HepG2 (cell line): Measurements from ENCODE around the gene CEP164. TPM values are rescaled to one million over a fixed set of nuclear protein-coding genes. Genes with fewer than 3 reads are reported as not detected.
A peak's percentile ranks its signal among the peaks of the same experiment; 100 is the strongest.

Source experiments
- ATAC-seq: fragments of 200-7000 bp; cut with Tn5 transposase; 3 replicates; pipeline ENCODE4 v1.9.1; 2020; ENCODE audit warnings: mild to moderate bottlenecking, moderate library complexity
- BruUV-seq: library from RNA; stranded (reverse); fragments of 400-500 nt; replicated peaks from 2 replicates; lab custom pipeline; 2021; lab: Mats Ljungman, UMichigan
- CTCF ChIA-PET: fragments of 300-600 bp; formaldehyde crosslinking; extraction: SDS; loops from one replicate; lab custom pipeline; 2021; ENCODE audit warnings: low total read pairs, inconsistent platforms, low intra/inter-chr PET ratio; lab: Yijun Ruan, JAX
- POLR2A ChIA-PET: fragments of 350-600 bp; sonication (Branson Sonifier 250); formaldehyde crosslinking; loops from one replicate; lab custom pipeline; 2020; ENCODE audit warnings: antibody characterized with exemption, inconsistent platforms; lab: Yijun Ruan, JAX
- DNase-seq: peaks from one replicate; pipeline ENCODE4 v3.0.0-alpha.2; 2015; ENCODE audit warnings: low spot score
- FAIRE-seq: peaks from 3 replicates; lab custom pipeline; 2011; peaks lifted over from hg19 to GRCh38; lab: Jason Lieb, UNC
- H2AFZ ChIP-seq: one replicate; pipeline ENCODE4 v1.6.1; 2011; ENCODE audit warnings: low read length, inconsistent platforms
- H3K27ac ChIP-seq: fragments of 300-600 bp; 3 replicates; pipeline ENCODE4 v1.8.0; 2011; ENCODE audit warnings: mixed run types, mild to moderate bottlenecking, mixed read lengths, low read length, inconsistent platforms; ENCODE audit not compliant: insufficient read depth; ENCODE audit errors: extremely low read length
- H3K27me3 ChIP-seq, 2 experiments: fragments of 200-600 bp in 1 of 2; 2 replicates in 1 of 2; 3 replicates in 1 of 2; pipeline versions ENCODE4 v1.6.0 to v1.8.0; 2011; ENCODE audit warnings: low read length in 2 of 2, mild to moderate bottlenecking in 2 of 2, moderate library complexity in 2 of 2, inconsistent platforms in 1 of 2; ENCODE audit not compliant: insufficient read depth in 2 of 2, control insufficient read depth in 1 of 2
- H3K36me3 ChIP-seq, 2 experiments: fragments of 200-600 bp in 1 of 2; replicated peaks in 1 of 2; 2 replicates in 1 of 2; 3 replicates in 1 of 2; pipeline versions ENCODE4 v1.5.1 to v1.8.0; 2011; ENCODE audit warnings: low read length in 2 of 2, inconsistent platforms in 1 of 2; ENCODE audit not compliant: insufficient read depth in 2 of 2, control insufficient read depth in 1 of 2
- H3K4me1 ChIP-seq: 2 replicates; pipeline ENCODE4 v1.5.1; 2012; ENCODE audit warnings: low read length, inconsistent platforms; ENCODE audit not compliant: insufficient read depth
- H3K4me2 ChIP-seq: 2 replicates; pipeline ENCODE4 v1.6.0; 2011; ENCODE audit warnings: low read depth, low read length, inconsistent platforms
- H3K4me3 ChIP-seq, 3 experiments: fragments of 200-600 bp in 1 of 3; sonication (generic), shearing (Covaris generic) in 1 of 3; replicated peaks in 1 of 3; 2 replicates each; pipeline ENCODE4 v1.5.1; 2011 to 2016; ENCODE audit warnings: low read length in 3 of 3, inconsistent platforms in 2 of 3, low read depth in 2 of 3, mild to moderate bottlenecking in 2 of 3, control low read depth in 1 of 3, mixed read lengths in 1 of 3; ENCODE audit not compliant: insufficient read depth in 1 of 3
- H3K79me2 ChIP-seq: one replicate; pipeline ENCODE4 v1.6.1; 2011; ENCODE audit warnings: low read length, inconsistent platforms; ENCODE audit not compliant: insufficient read depth
- H3K9ac ChIP-seq: 2 replicates; pipeline ENCODE4 v1.6.0; 2011; ENCODE audit warnings: mild to moderate bottlenecking, low read depth, low read length, inconsistent platforms; ENCODE audit not compliant: insufficient read depth
- H3K9me3 ChIP-seq: 2 replicates; pipeline ENCODE4 v1.5.1; 2012; ENCODE audit warnings: mild to moderate bottlenecking, low read length
- H4K20me1 ChIP-seq: 2 replicates; pipeline ENCODE4 v1.6.0; 2011; ENCODE audit warnings: inconsistent platforms, mild to moderate bottlenecking, low read length, moderate library complexity; ENCODE audit not compliant: insufficient read depth
- BRCA1 ChIP-seq: sonication (generic); formaldehyde crosslinking; IDR thresholded peaks from 2 replicates; pipeline ENCODE4 v1.4.0; 2020; ENCODE audit warnings: missing genetic modification reagents
- ERF ChIP-seq: IDR thresholded peaks from 2 replicates; pipeline ENCODE4 v1.6.1; 2018; ENCODE audit warnings: missing biosample characterization, missing genetic modification reagents
- NFE2L2 ChIP-seq: fragments of 150-350 bp; IDR thresholded peaks from 2 replicates; pipeline ENCODE4 v1.6.1; 2014; ENCODE audit warnings: low read length
- POLR2A ChIP-seq, 2 experiments: IDR thresholded peaks; 2 replicates each; pipeline ENCODE4 v1.6.1; 2011; ENCODE audit warnings: low read depth in 2 of 2, low read length in 2 of 2, mild to moderate bottlenecking in 1 of 2, moderate library complexity in 1 of 2; ENCODE audit not compliant: insufficient read depth in 1 of 2
- SALL2 ChIP-seq: sonication (generic); formaldehyde crosslinking; IDR thresholded peaks from 2 replicates; pipeline ENCODE4 v1.8.1; 2023; ENCODE audit warnings: mild to moderate bottlenecking, missing genetic modification reagents, inconsistent platforms
- SIN3A ChIP-seq: IDR thresholded peaks from 2 replicates; pipeline ENCODE4 v1.6.1; 2011; ENCODE audit warnings: low read depth, mild to moderate bottlenecking, control low read depth, low read length, borderline replicate concordance
- SRSF4 ChIP-seq: fragments of 200-400 bp; formaldehyde crosslinking; IDR thresholded peaks from one replicate; pipeline ENCODE4 v1.6.1; 2018; ENCODE audit warnings: mild to moderate bottlenecking, low read depth, low read length, moderate library complexity; ENCODE audit not compliant: poor library complexity, severe bottlenecking
- ZNF468 ChIP-seq: sonication (generic); formaldehyde crosslinking; IDR thresholded peaks from 2 replicates; pipeline ENCODE4 v1.8.0; 2022; ENCODE audit warnings: mild to moderate bottlenecking, moderate library complexity, missing genetic modification reagents
- ZNF780A ChIP-seq: sonication (generic); formaldehyde crosslinking; IDR thresholded peaks from 2 replicates; pipeline ENCODE4 v1.8.0; 2022; ENCODE audit warnings: mild to moderate bottlenecking, missing genetic modification reagents, moderate library complexity
- WGBS: methylation state at CpG from one replicate; pipeline ENCODE4 v1.1.6; 2017; ENCODE audit warnings: low lambda C conversion rate; 5-methylcytosine and 5-hydroxymethylcytosine counted together
- in situ Hi-C: cut with HindIII; loops from 2 replicates; pipeline ENCODE4 v1.10.0; 2017; ENCODE audit warnings: low pct_unique_long_range_greater_than_20kb; ENCODE audit not compliant: extremely low pct_ligation_motif_present
- intact Hi-C: fragments of 100-400 bp; cut with micrococcal nuclease; formaldehyde crosslinking; loops from one replicate; pipeline ENCODE4 v1.10.0; 2022; ENCODE audit not compliant: unreplicated experiment
- polyA plus RNA-seq, 8 experiments: library from polyadenylated mRNA; depleted of rRNA in 3 of 8; stranded (reverse) in 7 of 8; unstranded in 1 of 8; fragments of >200 nt; fragmentation: Illumina TruSeq in 4 of 8; extraction: Trizol in 4 of 8; gene quantifications; 2 replicates each; pipeline versions ENCODE4 v1.2.1 to v1.2.3, GENCODE V29; 2011 to 2016; ENCODE audit warnings: low read depth in 4 of 8, missing spikeins in 1 of 8, mixed read lengths in 1 of 8; ENCODE audit not compliant: insufficient read depth in 1 of 8
- total RNA-seq, 5 experiments: library from RNA; depleted of rRNA; stranded (reverse); fragments of >200 nt; fragmentation: Illumina TruSeq; extraction: Trizol; gene quantifications; 2 replicates each; pipeline ENCODE4 v1.2.3, GENCODE V29; 2016; ENCODE audit warnings: low read depth in 1 of 5
- TF ChIP-seq, protein P1 (sequence below): sonication (generic); formaldehyde crosslinking; IDR thresholded peaks from 2 replicates; pipeline ENCODE4 v1.8.0; 2022; ENCODE audit warnings: mild to moderate bottlenecking, missing genetic modification reagents, borderline replicate concordance
- TF ChIP-seq, protein P2 (sequence below), 2 experiments: fragments of 450-650 bp in 1 of 2; sonication (generic) in 1 of 2; formaldehyde crosslinking in 1 of 2; IDR thresholded peaks; 2 replicates each; pipeline versions ENCODE4 v1.6.1 to v1.8.0; 2016 to 2022; ENCODE audit warnings: antibody characterized with exemption in 1 of 2, mild to moderate bottlenecking in 1 of 2, missing genetic modification reagents in 1 of 2

Gene CEP164
- total and polyA plus RNA-seq, 2 of the 13 experiments (the other 11 are each of a cell fraction or from before 2014, with no cell fraction given), result 11.4 to 15.2 TPM

DNA sequence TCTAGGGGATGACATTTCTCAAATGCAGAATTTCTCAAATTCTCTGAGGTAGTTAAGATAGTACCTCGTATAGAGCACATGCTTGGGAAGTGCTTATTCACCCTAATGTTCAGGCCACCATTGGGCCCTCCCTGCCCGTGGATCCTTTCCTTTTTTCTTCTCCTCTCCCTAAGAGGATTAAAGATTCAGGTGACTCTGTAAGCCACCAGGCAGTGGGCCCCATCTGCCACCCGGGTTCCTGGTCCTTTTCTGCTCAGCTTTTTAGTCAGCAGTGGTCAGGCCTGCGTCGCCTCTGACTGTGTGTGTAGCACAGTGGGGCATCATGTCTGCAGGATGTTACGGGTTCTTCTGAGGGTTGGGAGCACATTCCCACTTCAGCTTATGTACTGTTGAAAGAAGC is 7.2 kb downstream of the CEP164 start (continued):
- TF ChIP-seq, protein P1, sequence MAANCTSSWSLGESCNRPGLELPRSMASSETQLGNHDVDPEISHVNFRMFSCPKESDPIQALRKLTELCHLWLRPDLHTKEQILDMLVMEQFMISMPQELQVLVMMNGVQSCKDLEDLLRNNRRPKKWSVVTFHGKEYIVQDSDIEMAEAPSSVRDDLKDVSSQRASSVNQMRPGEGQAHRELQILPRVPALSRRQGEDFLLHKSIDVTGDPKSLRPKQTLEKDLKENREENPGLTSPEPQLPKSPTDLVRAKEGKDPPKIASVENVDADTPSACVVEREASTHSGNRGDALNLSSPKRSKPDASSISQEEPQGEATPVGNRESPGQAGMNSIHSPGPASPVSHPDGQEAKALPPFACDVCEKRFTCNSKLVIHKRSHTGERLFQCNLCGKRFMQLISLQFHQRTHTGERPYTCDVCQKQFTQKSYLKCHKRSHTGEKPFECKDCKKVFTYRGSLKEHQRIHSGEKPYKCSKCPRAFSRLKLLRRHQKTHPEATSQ, result no peak
- TF ChIP-seq ERF (CRISPR knock-in tag), result no peak
- no peak for TF ChIP-seq SIN3A
- no peak for TF ChIP-seq SRSF4
- no peak for TF ChIP-seq ZNF780A (CRISPR knock-in tag)
- TF ChIP-seq, all 625 proteins: peak for 0

DNA sequence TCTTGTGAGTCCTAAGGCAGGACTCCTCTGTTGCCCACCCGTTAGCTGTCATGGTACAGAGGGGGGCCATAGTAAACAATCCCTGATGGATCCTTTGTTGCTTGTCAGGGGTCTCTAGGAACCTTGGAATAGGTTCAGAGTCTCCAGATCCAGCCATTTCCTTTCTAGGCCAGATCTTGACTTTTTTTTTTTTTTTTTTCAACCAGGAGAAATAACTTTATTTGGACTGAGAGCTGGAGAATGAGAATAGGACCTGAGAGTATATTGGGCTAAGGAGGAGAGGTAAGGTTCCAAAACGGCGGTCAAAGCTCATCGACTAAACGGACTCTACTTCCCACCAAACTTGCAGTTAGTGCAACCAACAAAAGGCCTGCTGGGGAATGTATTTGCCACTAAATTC is 7.7 kb downstream of the CEP164 start:
- H3K79me2 ChIP-seq, result no peaks in the 10 kb centered on the region
- no peaks in the 10 kb centered on the region for H4K20me1 ChIP-seq
- H3K9ac ChIP-seq, result no peak overlapping the region
- peaks cover 10% of the 10 kb centered on the region for H3K4me1 ChIP-seq
- H3K4me2 ChIP-seq, result no peak overlapping the region
- BruUV-seq, result no TSS peak
- ChIA-PET POLR2A (no interaction called here), CTCF (no interaction called here)
- no peaks in the 10 kb centered on the region for H3K9me3 ChIP-seq
- DNase-seq (no peak), FAIRE-seq (no peak), ATAC-seq (no peak)
- no peak overlapping the region for H2AFZ ChIP-seq
- 92% methylated on average over 5 of the region's 5 CpGs for WGBS
- no peak overlapping the region for H3K27ac ChIP-seq
- in situ Hi-C loops, result no loop called here
- no peak overlapping the region for H3K4me3 ChIP-seq
- H3K27me3 ChIP-seq, result no peaks in the 10 kb centered on the region
- intact Hi-C loops, result no loop called here
- H3K36me3 ChIP-seq, result peaks cover 0 to 1% of the 10 kb centered on the region in 2 experiments; a peak in 2 of 5 replicates
- TF ChIP-seq, protein P2, sequence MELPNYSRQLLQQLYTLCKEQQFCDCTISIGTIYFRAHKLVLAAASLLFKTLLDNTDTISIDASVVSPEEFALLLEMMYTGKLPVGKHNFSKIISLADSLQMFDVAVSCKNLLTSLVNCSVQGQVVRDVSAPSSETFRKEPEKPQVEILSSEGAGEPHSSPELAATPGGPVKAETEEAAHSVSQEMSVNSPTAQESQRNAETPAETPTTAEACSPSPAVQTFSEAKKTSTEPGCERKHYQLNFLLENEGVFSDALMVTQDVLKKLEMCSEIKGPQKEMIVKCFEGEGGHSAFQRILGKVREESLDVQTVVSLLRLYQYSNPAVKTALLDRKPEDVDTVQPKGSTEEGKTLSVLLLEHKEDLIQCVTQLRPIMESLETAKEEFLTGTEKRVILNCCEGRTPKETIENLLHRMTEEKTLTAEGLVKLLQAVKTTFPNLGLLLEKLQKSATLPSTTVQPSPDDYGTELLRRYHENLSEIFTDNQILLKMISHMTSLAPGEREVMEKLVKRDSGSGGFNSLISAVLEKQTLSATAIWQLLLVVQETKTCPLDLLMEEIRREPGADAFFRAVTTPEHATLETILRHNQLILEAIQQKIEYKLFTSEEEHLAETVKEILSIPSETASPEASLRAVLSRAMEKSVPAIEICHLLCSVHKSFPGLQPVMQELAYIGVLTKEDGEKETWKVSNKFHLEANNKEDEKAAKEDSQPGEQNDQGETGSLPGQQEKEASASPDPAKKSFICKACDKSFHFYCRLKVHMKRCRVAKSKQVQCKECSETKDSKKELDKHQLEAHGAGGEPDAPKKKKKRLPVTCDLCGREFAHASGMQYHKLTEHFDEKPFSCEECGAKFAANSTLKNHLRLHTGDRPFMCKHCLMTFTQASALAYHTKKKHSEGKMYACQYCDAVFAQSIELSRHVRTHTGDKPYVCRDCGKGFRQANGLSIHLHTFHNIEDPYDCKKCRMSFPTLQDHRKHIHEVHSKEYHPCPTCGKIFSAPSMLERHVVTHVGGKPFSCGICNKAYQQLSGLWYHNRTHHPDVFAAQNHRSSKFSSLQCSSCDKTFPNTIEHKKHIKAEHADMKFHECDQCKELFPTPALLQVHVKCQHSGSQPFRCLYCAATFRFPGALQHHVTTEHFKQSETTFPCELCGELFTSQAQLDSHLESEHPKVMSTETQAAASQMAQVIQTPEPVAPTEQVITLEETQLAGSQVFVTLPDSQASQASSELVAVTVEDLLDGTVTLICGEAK (IDR thresholded peaks at IDR 0.05), result peak; percentile 69
- TF ChIP-seq, protein P2 (CRISPR knock-in tag; IDR thresholded peaks at IDR 0.05), result no peak
- TF ChIP-seq NFE2L2, result no peak
- TF ChIP-seq ZNF468 (CRISPR knock-in tag), result no peak
- no peak for TF ChIP-seq POLR2A (IDR thresholded peaks at IDR 0.05; ENCODE audit: insufficient read depth in 1 of 2, low read depth in 2 of 2, low read length in 2 of 2)
- no peak for TF ChIP-seq BRCA1
- no peak for TF ChIP-seq SALL2
